ENCODE results near the gene POLR2H. TPM values are rescaled to one million over a fixed set of nuclear protein-coding genes. Genes with fewer than 3 reads are reported as not detected.
"Not testable (repeated sequence)": the region's sequence is repeated elsewhere in the genome, so short reads cannot be mapped to it uniquely, and the experiment has no call there.

The POLR2H gene
- polyA plus RNA-seq, 4 donors = 57.9 to 114 (median 92.8) TPM

DNA sequence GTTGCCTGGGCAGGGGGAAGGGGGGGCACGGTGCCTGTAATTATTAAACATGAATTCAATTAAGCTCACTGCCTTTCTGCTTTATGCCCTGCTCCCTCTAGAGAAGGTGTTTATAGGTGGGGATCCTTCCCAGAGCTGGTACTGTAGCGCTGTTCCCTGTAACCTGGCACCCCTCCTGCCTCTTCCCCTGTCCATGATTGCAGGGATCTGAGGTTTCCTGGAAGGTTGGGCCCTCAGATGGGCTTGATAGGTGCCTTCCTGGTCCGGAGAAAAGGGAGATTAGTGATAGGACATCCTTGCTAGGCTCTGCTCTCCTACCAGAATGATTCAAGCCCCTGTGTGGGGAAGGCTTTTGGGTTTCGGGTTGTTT lies 26.2 kb upstream of the POLR2H start:
- DNase-seq (ENCODE audit: low read depth in 4 of 4, low spot score in 3 of 4) = no peak

DNA sequence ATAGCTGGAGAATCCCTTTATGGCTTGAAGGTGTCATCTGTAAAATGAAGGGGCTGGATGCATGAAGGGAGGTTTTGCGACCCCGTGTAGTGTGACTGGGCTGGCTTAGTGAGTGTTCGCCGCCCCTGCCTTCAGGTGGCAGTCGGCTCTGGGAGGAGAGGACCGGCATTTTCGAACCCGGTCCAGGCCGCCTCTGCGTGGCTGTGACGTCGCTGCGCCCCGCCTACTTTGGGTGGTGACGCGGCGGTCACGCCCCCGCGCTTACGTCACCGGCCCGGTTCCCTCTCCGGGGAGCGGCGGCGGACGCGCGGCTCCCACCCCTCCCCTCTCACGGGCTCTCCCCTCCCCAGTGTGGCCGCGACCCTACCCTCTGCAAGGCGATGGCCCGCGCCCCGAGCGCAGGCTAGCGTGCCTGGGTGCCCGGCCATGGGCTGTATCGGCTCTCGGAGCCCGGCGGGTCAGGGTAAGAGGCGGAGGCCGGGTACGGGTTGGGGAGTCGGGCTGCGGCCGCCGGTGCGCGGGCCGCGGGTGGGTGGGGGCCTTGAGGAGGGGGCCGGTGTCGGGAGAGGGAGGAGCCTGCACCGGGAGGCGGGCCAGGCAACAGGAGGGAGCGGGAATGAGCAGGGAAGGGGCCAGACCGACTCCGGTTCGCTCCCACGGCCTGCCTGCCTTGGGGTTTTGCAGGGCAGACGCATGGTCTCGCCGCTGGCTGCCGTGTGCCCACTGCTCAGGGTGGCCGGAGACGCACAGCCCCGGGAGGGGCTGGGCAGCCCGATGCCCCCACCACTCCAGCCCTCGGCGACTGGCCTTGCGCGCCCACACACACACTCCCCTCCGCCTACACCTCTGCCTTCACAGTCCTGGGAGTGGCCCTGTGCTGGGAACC lies 25.6 kb upstream of the POLR2H start:
- DNase-seq (ENCODE audit: low read depth in 4 of 4, low spot score in 3 of 4) = peak in 2 of 4 donors; percentile 60 to 63

DNA sequence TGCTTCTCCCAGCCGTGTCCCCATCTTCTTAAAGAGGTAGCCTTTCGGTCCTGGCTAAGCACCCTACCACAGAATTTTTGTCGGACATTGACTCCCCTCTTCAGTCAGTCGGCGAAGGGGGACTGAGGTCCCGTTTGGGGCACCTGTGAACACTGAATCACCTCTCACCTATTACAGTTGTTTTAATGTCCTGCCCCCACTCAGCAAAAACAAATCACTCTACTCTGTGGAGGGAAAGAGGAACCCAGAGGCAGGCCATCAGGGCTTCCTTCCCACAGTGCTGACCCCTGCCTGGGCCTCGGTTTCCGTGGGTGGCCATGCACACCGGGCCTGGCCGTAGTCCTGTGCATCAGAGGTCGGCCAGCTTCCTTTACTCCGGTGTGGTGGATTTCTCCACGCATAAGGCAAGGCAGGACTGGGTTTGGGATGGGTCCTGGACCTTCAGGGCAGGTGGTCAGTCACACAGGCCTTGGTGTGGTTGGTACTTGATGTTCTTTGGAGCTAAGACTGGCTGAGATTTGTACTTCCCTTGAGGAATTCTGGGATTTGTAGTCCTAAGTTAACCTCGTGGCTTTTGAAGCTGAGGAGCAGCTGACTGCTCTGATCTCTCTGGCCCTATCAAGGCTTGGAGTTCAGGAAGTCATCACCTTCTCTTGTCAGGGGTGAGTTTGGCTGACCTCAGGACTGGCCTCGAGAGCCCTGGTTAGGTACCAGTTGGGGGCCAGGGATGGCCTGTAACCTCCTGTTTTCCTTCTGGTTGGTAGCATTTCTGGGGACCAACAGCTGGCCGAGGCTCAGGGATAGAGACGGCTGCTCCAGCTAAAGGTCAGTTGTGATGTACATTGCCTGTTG lies 24.7 kb upstream of the POLR2H start:
- DNase-seq (ENCODE audit: low read depth in 4 of 4, low spot score in 3 of 4) = peak in 1 of 4 donors; percentile 33

DNA sequence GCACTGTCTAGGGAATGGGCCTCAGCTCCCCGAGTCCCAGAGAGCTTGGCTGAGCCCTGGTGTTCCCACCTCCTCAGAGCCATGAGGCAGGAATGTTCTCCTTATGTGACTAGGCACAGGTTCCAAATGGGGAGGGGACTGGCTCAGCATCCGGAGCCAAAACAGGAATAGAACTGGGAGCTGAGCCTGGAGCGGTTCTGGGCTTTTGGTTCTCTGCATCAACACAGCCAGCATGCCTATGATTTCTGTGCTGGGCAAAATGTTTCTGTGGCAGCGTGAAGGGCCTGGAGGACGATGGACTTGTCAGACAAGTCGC lies 24.2 kb upstream of the POLR2H start, which contains the start of gene FAM131A:
FAM131A (plus strand) TSS at position 202 of the 316 bp plus-strand sequence; CDS start at position 233, 31 bp downstream.
- no peak for DNase-seq (ENCODE audit: low read depth in 4 of 4, low spot score in 3 of 4)

DNA sequence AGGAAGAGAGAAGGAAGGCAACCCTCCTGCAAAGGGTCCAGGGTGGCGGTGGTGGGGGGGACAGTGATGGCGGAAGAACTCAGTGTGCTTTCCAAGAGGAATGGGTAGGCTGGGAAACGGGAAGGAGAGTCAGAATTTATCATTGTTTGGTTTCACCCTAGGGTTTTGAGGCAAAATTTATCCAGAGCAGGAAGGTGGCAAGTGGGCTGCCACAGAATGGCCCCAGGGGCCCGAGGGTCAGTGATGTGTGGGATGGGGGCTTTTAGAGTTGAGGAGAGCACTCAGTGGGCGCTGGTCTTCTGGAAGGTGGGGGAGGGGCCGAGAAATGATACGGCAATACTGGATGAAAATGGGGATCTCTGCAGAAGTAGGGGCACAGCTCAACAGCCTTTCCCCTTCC lies 23.5 kb upstream of the POLR2H start:
- no peak for DNase-seq (ENCODE audit: low read depth in 4 of 4, low spot score in 3 of 4)

DNA sequence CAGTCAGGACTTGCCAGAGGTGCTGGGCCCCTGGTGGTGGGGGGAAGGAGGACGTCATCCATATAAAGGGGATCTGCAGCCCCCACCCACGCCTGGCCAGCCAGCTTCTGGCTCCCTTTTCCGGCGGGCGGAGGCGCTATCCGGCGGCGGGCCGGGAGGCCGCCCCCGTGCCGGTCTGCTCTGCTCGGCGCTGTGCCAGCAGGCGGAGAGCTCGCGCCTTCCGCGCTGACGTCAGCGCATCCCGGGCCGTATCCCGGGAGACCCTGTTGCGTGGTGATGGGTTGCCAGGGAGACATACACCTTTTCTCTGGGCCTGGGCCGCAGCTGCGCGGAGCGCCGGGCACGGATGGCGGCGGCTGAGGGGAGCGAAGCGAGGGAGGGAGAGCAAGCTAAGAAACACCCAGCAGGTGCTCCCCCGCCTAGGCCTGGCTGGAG lies 23.0 kb upstream of the POLR2H start:
- peak in 3 of 4 donors; percentile 46 to 76 (median 75) for DNase-seq (ENCODE audit: low read depth in 4 of 4, low spot score in 3 of 4)

DNA sequence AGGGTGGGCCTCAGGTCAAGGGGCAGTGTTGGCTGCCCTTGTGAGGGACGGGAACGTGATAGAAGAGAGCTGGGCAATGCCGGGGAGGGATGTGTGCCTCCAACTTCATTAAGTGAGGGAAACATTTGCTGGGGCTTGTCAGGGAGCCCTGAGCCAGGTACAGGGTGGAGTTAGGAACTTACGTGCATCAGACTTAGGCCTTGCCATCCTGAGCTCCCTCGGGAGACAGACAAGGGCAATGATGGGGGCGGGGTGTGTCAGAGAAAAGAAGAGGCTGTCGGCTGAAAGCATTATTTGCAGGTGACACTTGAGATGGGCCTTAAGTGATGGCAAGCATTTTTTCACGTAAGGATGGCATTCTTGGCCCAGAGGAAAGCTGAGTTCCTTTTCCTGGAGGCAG lies 22.5 kb upstream of the POLR2H start:
- no peak for DNase-seq (ENCODE audit: low read depth in 4 of 4, low spot score in 3 of 4)

DNA sequence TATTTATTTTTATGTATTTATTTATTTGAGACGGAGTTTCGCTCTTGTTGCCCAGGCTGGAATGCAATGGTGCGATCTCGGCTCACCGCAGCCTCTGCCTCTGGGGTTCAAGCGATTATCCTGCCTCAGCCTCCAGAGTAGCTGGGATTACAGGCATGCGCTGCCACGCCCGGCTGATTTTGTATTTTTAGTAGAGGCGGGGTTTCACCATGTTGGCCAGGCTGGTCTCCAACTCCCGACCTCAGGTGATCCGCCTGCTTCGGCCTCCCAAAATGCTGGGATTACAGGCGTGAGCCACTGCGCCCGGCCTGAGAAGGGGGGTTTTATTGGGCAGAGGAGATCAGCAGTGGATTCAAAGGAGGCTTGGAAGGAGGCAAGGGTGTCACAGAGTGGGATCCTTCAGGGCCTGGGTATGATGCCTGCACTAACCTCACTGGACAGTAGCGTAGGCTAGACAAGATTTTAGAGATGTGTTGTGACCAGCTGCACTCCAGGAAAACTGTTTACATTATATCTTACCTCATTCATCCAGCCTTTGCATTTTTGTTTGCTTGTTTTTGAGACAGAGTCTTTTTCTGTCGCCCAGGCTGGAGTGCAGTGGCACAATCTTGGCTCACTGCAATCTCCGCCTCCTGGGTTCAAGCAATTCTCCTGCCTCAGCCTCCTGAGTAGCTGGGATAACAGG lies 21.9 kb upstream of the POLR2H start:
- DNase-seq (ENCODE audit: low read depth in 4 of 4, low spot score in 3 of 4) = not testable (repeated sequence)

DNA sequence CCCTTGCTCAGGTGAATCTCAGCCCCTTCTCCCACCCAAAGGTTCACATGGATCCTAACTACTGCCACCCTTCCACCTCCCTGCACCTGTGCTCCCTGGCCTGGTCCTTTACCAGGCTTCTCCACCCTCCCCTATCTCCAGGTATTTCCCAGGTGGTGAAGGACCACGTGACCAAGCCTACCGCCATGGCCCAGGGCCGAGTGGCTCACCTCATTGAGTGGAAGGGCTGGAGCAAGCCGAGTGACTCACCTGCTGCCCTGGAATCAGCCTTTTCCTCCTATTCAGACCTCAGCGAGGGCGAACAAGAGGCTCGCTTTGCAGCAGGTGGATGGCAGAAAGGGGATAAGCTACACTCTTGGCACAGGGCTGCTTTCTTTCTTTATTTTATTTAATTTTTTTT lies 19.6 kb upstream of the POLR2H start:
- DNase-seq (ENCODE audit: low read depth in 4 of 4, low spot score in 3 of 4) = no peak

DNA sequence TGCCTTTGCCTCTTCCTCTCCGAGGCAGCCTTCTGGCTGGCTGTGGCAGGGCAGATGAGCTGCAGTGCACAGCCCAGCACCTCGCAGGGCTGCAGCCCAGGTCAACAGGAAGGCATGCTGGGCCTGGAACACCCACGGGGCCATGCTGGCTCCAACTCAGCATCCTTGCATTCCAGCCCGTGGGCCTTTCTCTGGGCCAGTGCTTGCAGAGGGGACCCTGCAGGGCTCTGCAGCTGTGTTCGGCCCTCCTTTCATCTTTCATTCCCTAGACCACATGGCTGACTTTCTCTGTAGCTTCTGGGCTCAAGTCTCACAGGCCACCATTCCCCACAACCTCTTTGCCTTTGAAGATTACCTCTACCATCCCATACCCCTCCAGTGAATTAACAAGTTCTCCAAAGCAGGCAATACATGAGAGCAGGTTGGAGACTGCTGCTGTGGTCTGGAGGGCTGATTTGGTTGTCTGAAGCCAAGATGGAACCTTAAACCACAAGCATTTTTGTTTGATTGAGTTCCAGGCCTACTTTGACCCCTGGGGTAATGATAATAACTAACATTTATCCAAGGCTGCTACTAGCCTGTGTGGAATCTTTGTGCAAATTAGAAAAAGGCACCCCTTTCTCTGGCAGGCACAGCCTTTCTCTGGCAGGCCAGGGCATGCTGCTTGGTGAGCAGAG lies 18.2 kb upstream of the POLR2H start:
- DNase-seq (ENCODE audit: low read depth in 4 of 4, low spot score in 3 of 4) = no peak

DNA sequence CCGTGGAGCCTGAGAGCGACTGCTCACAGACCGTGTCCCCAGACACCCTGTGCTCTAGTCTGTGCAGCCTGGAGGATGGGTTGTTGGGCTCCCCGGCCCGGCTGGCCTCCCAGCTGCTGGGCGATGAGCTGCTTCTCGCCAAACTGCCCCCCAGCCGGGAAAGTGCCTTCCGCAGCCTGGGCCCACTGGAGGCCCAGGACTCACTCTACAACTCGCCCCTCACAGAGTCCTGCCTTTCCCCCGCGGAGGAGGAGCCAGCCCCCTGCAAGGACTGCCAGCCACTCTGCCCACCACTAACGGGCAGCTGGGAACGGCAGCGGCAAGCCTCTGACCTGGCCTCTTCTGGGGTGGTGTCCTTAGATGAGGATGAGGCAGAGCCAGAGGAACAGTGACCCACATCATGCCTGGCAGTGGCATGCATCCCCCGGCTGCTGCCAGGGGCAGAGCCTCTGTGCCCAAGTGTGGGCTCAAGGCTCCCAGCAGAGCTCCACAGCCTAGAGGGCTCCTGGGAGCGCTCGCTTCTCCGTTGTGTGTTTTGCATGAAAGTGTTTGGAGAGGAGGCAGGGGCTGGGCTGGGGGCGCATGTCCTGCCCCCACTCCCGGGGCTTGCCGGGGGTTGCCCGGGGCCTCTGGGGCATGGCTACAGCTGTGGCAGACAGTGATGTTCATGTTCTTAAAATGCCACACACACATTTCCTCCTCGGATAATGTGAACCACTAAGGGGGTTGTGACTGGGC lies 16.8 kb upstream of the POLR2H start:
- DNase-seq (ENCODE audit: low read depth in 4 of 4, low spot score in 3 of 4) = no peak

DNA sequence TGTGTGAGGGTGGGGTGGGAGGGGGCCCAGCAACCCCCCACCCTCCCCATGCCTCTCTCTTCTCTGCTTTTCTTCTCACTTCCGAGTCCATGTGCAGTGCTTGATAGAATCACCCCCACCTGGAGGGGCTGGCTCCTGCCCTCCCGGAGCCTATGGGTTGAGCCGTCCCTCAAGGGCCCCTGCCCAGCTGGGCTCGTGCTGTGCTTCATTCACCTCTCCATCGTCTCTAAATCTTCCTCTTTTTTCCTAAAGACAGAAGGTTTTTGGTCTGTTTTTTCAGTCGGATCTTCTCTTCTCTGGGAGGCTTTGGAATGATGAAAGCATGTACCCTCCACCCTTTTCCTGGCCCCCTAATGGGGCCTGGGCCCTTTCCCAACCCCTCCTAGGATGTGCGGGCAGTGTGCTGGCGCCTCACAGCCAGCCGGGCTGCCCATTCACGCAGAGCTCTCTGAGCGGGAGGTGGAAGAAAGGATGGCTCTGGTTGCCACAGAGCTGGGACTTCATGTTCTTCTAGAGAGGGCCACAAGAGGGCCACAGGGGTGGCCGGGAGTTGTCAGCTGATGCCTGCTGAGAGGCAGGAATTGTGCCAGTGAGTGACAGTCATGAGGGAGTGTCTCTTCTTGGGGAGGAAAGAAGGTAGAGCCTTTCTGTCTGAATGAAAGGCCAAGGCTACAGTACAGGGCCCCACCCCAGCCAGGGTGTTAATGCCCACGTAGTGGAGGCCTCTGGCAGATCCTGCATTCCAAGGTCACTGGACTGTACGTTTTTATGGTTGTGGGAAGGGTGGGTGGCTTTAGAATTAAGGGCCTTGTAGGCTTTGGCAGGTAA lies 16.0 kb upstream of the POLR2H start:
- DNase-seq (ENCODE audit: low read depth in 4 of 4, low spot score in 3 of 4) = peak in 1 of 4 donors; percentile 31

DNA sequence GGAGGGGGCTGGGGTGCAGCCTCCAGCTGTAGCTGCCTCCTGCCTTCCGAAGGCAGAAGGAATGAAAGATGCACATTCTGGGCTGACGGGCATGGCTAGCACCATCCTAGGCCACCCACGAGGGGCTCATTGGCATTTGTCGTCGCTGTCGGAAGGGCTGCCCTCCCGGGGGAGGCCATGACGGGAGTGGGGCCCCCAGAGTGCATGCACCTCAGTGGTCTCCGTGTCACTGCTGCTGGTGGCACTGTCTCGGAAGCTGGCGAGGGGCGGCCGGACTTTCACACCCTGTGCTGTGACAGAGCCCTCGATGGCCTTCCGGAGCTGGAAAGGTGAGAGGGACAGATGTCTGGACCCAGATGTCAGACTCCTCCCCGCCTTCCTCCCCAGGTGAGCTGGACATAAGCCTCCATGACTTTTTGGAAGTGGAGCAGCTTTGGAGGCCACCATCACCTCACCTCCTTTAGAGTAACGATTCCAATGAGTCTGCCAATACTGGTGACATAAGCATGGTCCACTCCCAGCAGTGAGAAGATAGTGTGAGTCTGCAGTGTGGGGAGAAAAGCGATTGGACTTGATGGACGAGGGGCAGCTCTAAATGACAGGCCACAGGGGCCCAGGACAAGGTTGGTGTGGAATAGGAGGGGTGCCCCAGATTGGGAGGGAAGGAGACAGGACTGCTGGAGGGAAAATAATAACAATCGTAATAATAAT lies 14.9 kb upstream of the POLR2H start:
- DNase-seq (ENCODE audit: low read depth in 4 of 4, low spot score in 3 of 4) = no peak

DNA sequence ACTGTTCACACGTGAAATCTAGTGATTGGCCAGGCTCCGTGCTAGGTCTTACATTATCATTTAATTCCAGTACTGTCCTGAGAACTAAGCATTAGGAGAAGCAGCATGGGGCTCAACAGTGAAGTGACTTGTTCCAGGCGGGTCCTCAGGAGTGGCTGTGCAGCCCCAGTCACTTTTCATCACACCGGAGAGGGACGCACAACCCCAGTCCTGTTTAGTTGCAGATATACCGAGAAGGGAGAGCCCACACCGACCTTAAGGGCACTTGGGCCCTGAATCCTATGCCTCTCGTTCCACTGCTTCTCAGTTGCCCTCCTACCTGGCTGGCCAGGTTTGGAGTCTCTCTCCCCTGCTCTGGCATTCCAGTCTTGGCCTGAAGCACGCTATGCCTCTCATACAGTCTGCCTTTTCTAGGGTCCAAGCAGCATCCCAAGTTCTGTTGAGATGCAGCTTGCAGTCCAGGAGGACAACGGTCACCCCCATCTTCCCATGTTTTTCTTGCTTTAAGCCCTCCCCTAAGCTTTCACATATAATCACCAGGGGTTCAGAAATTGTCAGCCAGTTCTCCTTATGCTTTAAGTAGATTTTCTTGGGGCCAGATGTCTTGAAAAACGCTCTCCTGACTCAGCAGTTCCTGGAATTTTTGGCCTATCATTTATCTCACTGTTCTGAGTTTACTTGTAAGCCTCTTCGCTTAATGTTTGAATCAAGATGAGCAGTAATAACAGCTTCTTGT lies 14.0 kb upstream of the POLR2H start:
- no peak for DNase-seq (ENCODE audit: low read depth in 4 of 4, low spot score in 3 of 4)

DNA sequence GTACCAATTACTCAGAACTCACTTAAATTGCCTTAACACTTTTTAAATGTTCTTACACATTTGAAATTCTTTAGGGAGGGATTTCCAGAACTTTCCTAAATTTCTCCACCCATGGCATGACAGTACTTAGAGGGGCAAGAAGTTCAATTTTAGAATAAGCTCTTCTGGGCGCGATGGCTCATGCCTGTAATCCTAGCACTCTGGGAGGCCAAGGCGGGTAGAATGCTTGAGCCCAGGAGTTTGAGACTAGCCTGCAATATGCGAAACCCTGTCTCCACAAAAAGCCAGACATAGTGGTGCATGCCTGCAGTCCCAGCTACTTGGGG lies 13.5 kb upstream of the POLR2H start:
- no peak for DNase-seq (ENCODE audit: low read depth in 4 of 4, low spot score in 3 of 4)

DNA sequence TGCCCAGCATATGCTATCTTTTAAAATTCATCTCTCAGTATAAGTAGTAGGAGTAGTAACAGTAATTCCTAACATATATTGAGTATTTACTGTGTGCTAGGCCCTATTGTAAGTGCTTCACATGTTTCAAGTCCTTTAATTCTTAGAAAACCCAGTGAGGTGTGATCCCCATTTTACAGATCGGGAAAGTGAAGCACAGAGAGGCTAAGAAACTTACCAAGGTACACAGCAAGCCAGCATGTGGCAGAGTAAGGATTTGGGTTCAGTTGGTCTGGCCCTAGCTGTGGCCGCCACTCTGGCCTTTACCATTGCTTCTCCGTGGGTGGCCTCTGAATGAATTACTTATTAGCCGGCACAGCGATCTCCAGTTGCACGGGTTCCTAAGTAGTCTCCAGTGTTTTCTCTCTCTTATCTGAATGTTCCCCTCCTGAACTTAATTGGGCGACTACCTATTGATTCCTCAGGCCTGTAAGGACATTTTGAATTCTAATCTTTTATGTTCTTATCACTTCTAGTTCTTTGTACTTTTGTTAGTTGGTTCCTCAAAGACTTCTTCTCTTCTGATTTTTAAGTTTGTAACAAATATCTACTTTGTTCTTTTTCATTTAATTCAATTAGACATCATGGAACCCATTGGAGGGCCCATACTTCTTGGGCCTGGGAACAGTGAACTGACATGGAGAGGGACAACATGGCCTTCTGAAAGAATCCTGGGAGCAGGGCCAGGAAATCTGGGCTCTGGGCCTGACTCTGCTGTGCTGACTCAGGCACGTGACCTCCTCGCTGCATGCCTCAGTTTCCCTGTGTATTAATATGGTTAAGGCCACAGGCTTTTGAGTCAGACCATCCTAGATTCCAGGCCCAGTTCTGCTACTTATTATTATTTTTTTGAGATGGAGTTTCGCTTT lies 11.7 kb upstream of the POLR2H start:
- DNase-seq (ENCODE audit: low read depth in 4 of 4, low spot score in 3 of 4) = no peak

DNA sequence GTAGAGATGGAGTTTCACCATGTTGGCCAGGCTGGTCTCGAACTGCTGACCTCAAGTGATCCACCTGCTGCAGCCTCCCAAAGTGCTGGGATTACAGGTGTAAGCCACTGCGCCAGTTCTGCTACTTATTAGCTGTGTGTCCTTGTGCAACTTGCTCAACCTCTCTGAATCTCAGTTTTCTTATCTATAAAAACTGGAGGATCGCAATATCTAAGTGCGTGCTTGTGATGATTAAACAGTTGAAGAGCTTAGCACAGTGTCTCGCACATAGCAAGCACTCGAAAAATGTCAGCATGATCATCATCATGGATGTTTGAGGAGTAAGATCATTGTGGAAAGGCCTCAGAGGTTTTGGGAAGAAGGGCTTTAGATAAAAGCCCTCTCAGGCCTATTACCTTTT lies 10.9 kb upstream of the POLR2H start:
- DNase-seq (ENCODE audit: low read depth in 4 of 4, low spot score in 3 of 4) = no peak

Measured in left renal pelvis (tissue), 4 donors.